ENCODE data around the gene ZNF646.
A peak's percentile ranks its signal among the peaks of the same experiment; 100 is the strongest.

The ZNF646 gene

GRCh38 chr16:31067342-31067741 is 6.9 kb upstream of the ZNF646 start:
- DNase-seq: no peak

- DNase-seq: no peak
Observed at GRCh38 chr16:31071861-31072260, 2.4 kb upstream of the ZNF646 start.

- DNase-seq: no peak
Observed at GRCh38 chr16:31072540-31073141, 1.6 kb upstream of the ZNF646 start.

- DNase-seq: peak; percentile 78 to 80
Observed at GRCh38 chr16:31073142-31073969, 866 bp upstream of the ZNF646 start.

- no peak for DNase-seq
Observed at GRCh38 chr16:31074814-31075183, 577 bp downstream of the ZNF646 start.

GRCh38 chr16:31076319-31076718 is 2.1 kb downstream of the ZNF646 start:
- DNase-seq: no peak

GRCh38 chr16:31077024-31077423 is 2.8 kb downstream of the ZNF646 start:
- DNase-seq: no peak

- no peak for DNase-seq
Observed at GRCh38 chr16:31077592-31078396, 3.6 kb downstream of the ZNF646 start.

GRCh38 chr16:31078597-31079341 is 4.5 kb downstream of the ZNF646 start:
- DNase-seq: no peak

- no peak for DNase-seq
Observed at GRCh38 chr16:31079342-31079944, 5.2 kb downstream of the ZNF646 start.

GRCh38 chr16:31080035-31080629 is 5.9 kb downstream of the ZNF646 start:
- no peak for DNase-seq

- DNase-seq: no peak
Observed at GRCh38 chr16:31080756-31081419, 6.7 kb downstream of the ZNF646 start.

- DNase-seq: no peak
Observed at GRCh38 chr16:31081428-31082351, 7.5 kb downstream of the ZNF646 start.

GRCh38 chr16:31082368-31083045 is 8.3 kb downstream of the ZNF646 start:
- no peak for DNase-seq

GRCh38 chr16:31083081-31083480 is 8.9 kb downstream of the ZNF646 start:
- DNase-seq: no peak

- no peak for DNase-seq
Observed at GRCh38 chr16:31083556-31083955, 9.3 kb downstream of the ZNF646 start.

- no peak for DNase-seq
Observed at GRCh38 chr16:31083981-31084380, 9.8 kb downstream of the ZNF646 start.

- DNase-seq: no peak
Observed at GRCh38 chr16:31084584-31085302, 10.5 kb downstream of the ZNF646 start.

- no peak for DNase-seq
Observed at GRCh38 chr16:31085411-31085810, 11.2 kb downstream of the ZNF646 start.
